Smooth muscle cell (in vitro differentiated cells): ENCODE data around the gene ANKRD42. TPM values are rescaled to one million over a fixed set of nuclear protein-coding genes. Genes with fewer than 3 reads are reported as not detected.
A peak's percentile ranks its signal among the peaks of the same experiment; 100 is the strongest.

ENCODE experiments used
- DNase-seq: peaks from one replicate; lab custom pipeline; 2025; ENCODE audit not compliant: unreplicated experiment; lab: John Stamatoyannopoulos, UW
- H2AFZ ChIP-seq: fragments of 200-600 bp; sonication (generic); 2 replicates; pipeline ENCODE4 v1.6.0; 2016; ENCODE audit warnings: antibody characterized with exemption, low read depth, mild to moderate bottlenecking
- H3F3A ChIP-seq: fragments of 200-600 bp; sonication (generic); 2 replicates; pipeline ENCODE4 v1.6.0; 2017; ENCODE audit warnings: antibody characterized with exemption, low read depth
- H3K27ac ChIP-seq: fragments of 200-600 bp; sonication (generic); 2 replicates; pipeline ENCODE4 v1.5.1; 2016; ENCODE audit warnings: low read depth, mild to moderate bottlenecking
- H3K27me3 ChIP-seq: fragments of 200-600 bp; sonication (generic); 2 replicates; pipeline ENCODE4 v1.6.1; 2016; ENCODE audit warnings: low read depth, mild to moderate bottlenecking
- H3K36me3 ChIP-seq: fragments of 200-600 bp; sonication (generic); 2 replicates; pipeline ENCODE4 v1.5.1; 2016; ENCODE audit warnings: low read depth
- H3K4me1 ChIP-seq: fragments of 200-600 bp; sonication (generic); 2 replicates; pipeline ENCODE4 v1.5.1; 2016; ENCODE audit warnings: low read depth
- H3K4me2 ChIP-seq: fragments of 200-600 bp; sonication (generic); 2 replicates; pipeline ENCODE4 v1.6.0; 2016; ENCODE audit warnings: mild to moderate bottlenecking
- H3K4me3 ChIP-seq: fragments of 200-600 bp; sonication (generic); 2 replicates; pipeline ENCODE4 v1.5.1; 2016; ENCODE audit warnings: mild to moderate bottlenecking
- H3K79me2 ChIP-seq: fragments of 200-600 bp; sonication (generic); 2 replicates; pipeline ENCODE4 v1.6.0; 2016; ENCODE audit warnings: low read depth, mild to moderate bottlenecking
- H3K9ac ChIP-seq: fragments of 200-600 bp; sonication (generic); 2 replicates; pipeline ENCODE4 v1.6.0; 2016; ENCODE audit warnings: low read depth
- H3K9me3 ChIP-seq: fragments of 200-600 bp; sonication (generic); replicated peaks from 2 replicates; pipeline ENCODE4 v1.5.1; 2016; ENCODE audit warnings: low read depth
- H4K20me1 ChIP-seq: fragments of 200-600 bp; sonication (generic); 2 replicates; pipeline ENCODE4 v1.6.0; 2016; ENCODE audit warnings: low read depth
- CTCF ChIP-seq: fragments of 200-600 bp; sonication (generic); IDR thresholded peaks from 2 replicates; pipeline ENCODE4 v1.5.1; 2017; ENCODE audit warnings: borderline replicate concordance, mild to moderate bottlenecking, antibody characterized with exemption; ENCODE audit not compliant: insufficient read depth, poor library complexity, severe bottlenecking
- WGBS: methylation state at CpG from one replicate; pipeline ENCODE4 v1.1.7; 2016; ENCODE audit warnings: low lambda C conversion rate; 5-methylcytosine and 5-hydroxymethylcytosine counted together
- polyA plus RNA-seq: library from polyadenylated mRNA; unstranded; fragments of >200 nt; fragmentation: Nextera tagmentation; extraction: Ambion mirVana; gene quantifications from 2 replicates; pipeline ENCODE4 v1.2.1, GENCODE V29; 2016
- total RNA-seq: library from RNA; depleted of rRNA; stranded (reverse); fragments of >200 nt; gene quantifications from 2 replicates; pipeline ENCODE4 v1.2.3, GENCODE V29; 2014

The ANKRD42 gene
- total and polyA plus RNA-seq, 2 experiments from 2014 or later, result 16.2 to 16.4 TPM

- TF ChIP-seq CTCF, result no peak
- Histone ChIP-seq H2AFZ (no peak overlapping the region), H3K79me2 (peaks cover 73% of the 10 kb centered on the region), H3K27ac (no peak overlapping the region), H3F3A (peaks cover 6% of the 10 kb centered on the region), H3K9me3 (no peaks in the 10 kb centered on the region), H3K9ac (no peak overlapping the region), H3K4me1 (peaks cover 1% of the 10 kb centered on the region), H4K20me1 (peaks cover 66% of the 10 kb centered on the region), H3K36me3 (peaks cover 17% of the 10 kb centered on the region), H3K4me2 (no peak overlapping the region), H3K4me3 (no peak overlapping the region), H3K27me3 (no peaks in the 10 kb centered on the region)
- WGBS, result 94% methylated on average over 1 of the region's 1 CpG
- no peak for DNase-seq
Observed at GRCh38 chr11:83175815-83176214, 17.7 kb upstream of the ANKRD42 start.

- Histone ChIP-seq H3K79me2 (peaks cover 25% of the 10 kb centered on the region), H3F3A (peaks cover 55% of the 10 kb centered on the region), H3K9ac (no peak overlapping the region), H3K4me3 (no peak overlapping the region), H2AFZ (no peak overlapping the region), H3K27me3 (no peaks in the 10 kb centered on the region), H3K9me3 (no peaks in the 10 kb centered on the region), H3K4me2 (no peak overlapping the region), H3K4me1 (no peaks in the 10 kb centered on the region), H4K20me1 (peaks cover 8% of the 10 kb centered on the region), H3K36me3 (peaks cover 46% of the 10 kb centered on the region), H3K27ac (peak overlapping the region; percentile 39)
- TF ChIP-seq CTCF, result no peak
- no peak for DNase-seq
- WGBS, result 87% methylated on average over 2 of the region's 2 CpGs
Observed at GRCh38 chr11:83181815-83182214, 11.7 kb upstream of the ANKRD42 start.

- Histone ChIP-seq H4K20me1 (no peaks in the 10 kb centered on the region), H3K4me1 (no peaks in the 10 kb centered on the region), H3K9me3 (no peaks in the 10 kb centered on the region), H3K9ac (no peak overlapping the region), H3K4me2 (no peak overlapping the region), H3K79me2 (peaks cover 3% of the 10 kb centered on the region), H3F3A (peaks cover 73% of the 10 kb centered on the region), H3K27me3 (no peaks in the 10 kb centered on the region), H3K36me3 (peaks cover 30% of the 10 kb centered on the region), H2AFZ (no peak overlapping the region), H3K4me3 (no peak overlapping the region), H3K27ac (peak overlapping the region; percentile 37)
- no peak for TF ChIP-seq CTCF
- 100% methylated on average over 1 of the region's 1 CpG for WGBS
- no peak for DNase-seq
Observed at GRCh38 chr11:83185767-83186166, 7.7 kb upstream of the ANKRD42 start.

GRCh38 chr11:83187465-83187864 lies 6.0 kb upstream of the ANKRD42 start:
- H3K4me1 ChIP-seq, result peaks cover 3% of the 10 kb centered on the region
- H3K36me3 ChIP-seq, result peaks cover 19% of the 10 kb centered on the region
- H3K4me3 ChIP-seq, result no peak overlapping the region
- H3K79me2 ChIP-seq, result peaks cover 10% of the 10 kb centered on the region
- H3K27ac ChIP-seq, result no peak overlapping the region
- H4K20me1 ChIP-seq, result no peaks in the 10 kb centered on the region
- H3K27me3 ChIP-seq, result no peaks in the 10 kb centered on the region
- DNase-seq, result no peak
- peaks cover 66% of the 10 kb centered on the region for H3F3A ChIP-seq
- H3K4me2 ChIP-seq, result no peak overlapping the region
- no peak overlapping the region for H3K9ac ChIP-seq
- TF ChIP-seq CTCF, result no peak
- H2AFZ ChIP-seq, result no peak overlapping the region
- WGBS, result 89% methylated on average over 4 of the region's 4 CpGs
- H3K9me3 ChIP-seq, result no peaks in the 10 kb centered on the region
